Small intestine (tissue), 7 donors: ENCODE results near the gene C6orf47. TPM values are rescaled to one million over a fixed set of nuclear protein-coding genes. Genes with fewer than 3 reads are reported as not detected.

Experiments
- DNase-seq, 2 donors: peaks; one replicate each; pipeline versions ENCODE4 v3.0.0 to v3.0.0-alpha.2; 2013
- FAIRE-seq: peaks from 2 replicates; lab custom pipeline; 2012; peaks lifted over from hg19 to GRCh38; lab: Jason Lieb, UNC
- H3K27ac ChIP-seq, 3 donors: one replicate each; pipeline ENCODE4 v1.5.1; 2013; ENCODE audit warnings: low read length in 2 of 3, mild to moderate bottlenecking in 2 of 3, control low read depth in 1 of 3, inconsistent platforms in 1 of 3, low read depth in 1 of 3, moderate library complexity in 1 of 3
- H3K27me3 ChIP-seq, 3 donors: one replicate each; pipeline ENCODE4 v1.6.1; 2013; ENCODE audit warnings: low read length in 3 of 3, inconsistent platforms in 1 of 3; ENCODE audit not compliant: control insufficient read depth in 3 of 3, insufficient read depth in 3 of 3
- H3K36me3 ChIP-seq, 3 donors: one replicate each; pipeline ENCODE4 v1.6.1; 2013; ENCODE audit warnings: low read length in 3 of 3, inconsistent platforms in 1 of 3, low read depth in 1 of 3, mild to moderate bottlenecking in 1 of 3, moderate library complexity in 1 of 3; ENCODE audit not compliant: control insufficient read depth in 3 of 3, insufficient read depth in 2 of 3
- H3K4me1 ChIP-seq, 3 donors: one replicate each; pipeline ENCODE4 v1.6.1; 2013; ENCODE audit warnings: low read length in 2 of 3, inconsistent platforms in 1 of 3, low read depth in 1 of 3, mild to moderate bottlenecking in 1 of 3, moderate library complexity in 1 of 3; ENCODE audit not compliant: control insufficient read depth in 3 of 3, insufficient read depth in 2 of 3
- H3K4me3 ChIP-seq, 3 donors: one replicate each; pipeline ENCODE4 v1.5.1; 2013; ENCODE audit warnings: low read length in 3 of 3, control low read depth in 1 of 3, inconsistent platforms in 1 of 3, low read depth in 1 of 3, mild to moderate bottlenecking in 1 of 3, moderate library complexity in 1 of 3
- H3K9me3 ChIP-seq, 2 donors: one replicate each; pipeline ENCODE4 v1.6.1; 2013; ENCODE audit warnings: low read depth in 1 of 2, low read length in 1 of 2; ENCODE audit not compliant: control insufficient read depth in 2 of 2, insufficient read depth in 1 of 2
- WGBS, 3 donors: extraction: QIAGEN DNeasy Blood & Tissue Kit; methylation state at CpG; one replicate each; pipeline ENCODE4 v1.1.7; 2013; 5-methylcytosine and 5-hydroxymethylcytosine counted together
- polyA plus RNA-seq, 4 donors: library from polyadenylated mRNA; stranded (reverse) in 3 of 4; unstranded in 1 of 4; fragments of 200-250 nt in 3 of 4; fragments of 120-200 nt in 1 of 4; gene quantifications; one replicate each; pipeline versions ENCODE4 v1.2.1 to v1.2.3, GENCODE V29; 2013
- donor health status: healthy with polysubstance abuse.
- donor health status: control.
- donor health status: control.
- donor health status: Bipolar disorder and iron deficiency.
- donor health status: healthy.

The C6orf47 gene
- polyA plus RNA-seq, 4 donors, result 17.3 to 29.1 (median 23.2) TPM

GRCh38 chr6:31661262-31662123 lies 915 bp upstream of the C6orf47 start:
- Histone ChIP-seq H3K36me3 (peaks cover 2 to 53% (median 5%) of the 10 kb centered on the region in 3 donors), H3K9me3 (no peaks in the 10 kb centered on the region), H3K4me3 (peak overlapping the region in 2 of 3 donors; percentile 66 to 90), H3K27me3 (no peaks in the 10 kb centered on the region), H3K27ac (peak overlapping the region; percentile 69 to 96 (median 88)), H3K4me1 (peaks cover 3 to 51% (median 15%) of the 10 kb centered on the region in 3 donors)
- peak in 1 of 2 donors; percentile 43 for DNase-seq
- no peak for FAIRE-seq
- WGBS, 3 donors, result 46 to 70% (median 63%) methylated on average over 12 of the region's 12 CpGs

GRCh38 chr6:31659649-31660380 lies 763 bp downstream of the C6orf47 start:
- FAIRE-seq (no peak), DNase-seq (peak; percentile 63 to 82)
- peaks cover 8 to 61% (median 19%) of the 10 kb centered on the region in 3 donors for H3K4me1 ChIP-seq

DNA sequence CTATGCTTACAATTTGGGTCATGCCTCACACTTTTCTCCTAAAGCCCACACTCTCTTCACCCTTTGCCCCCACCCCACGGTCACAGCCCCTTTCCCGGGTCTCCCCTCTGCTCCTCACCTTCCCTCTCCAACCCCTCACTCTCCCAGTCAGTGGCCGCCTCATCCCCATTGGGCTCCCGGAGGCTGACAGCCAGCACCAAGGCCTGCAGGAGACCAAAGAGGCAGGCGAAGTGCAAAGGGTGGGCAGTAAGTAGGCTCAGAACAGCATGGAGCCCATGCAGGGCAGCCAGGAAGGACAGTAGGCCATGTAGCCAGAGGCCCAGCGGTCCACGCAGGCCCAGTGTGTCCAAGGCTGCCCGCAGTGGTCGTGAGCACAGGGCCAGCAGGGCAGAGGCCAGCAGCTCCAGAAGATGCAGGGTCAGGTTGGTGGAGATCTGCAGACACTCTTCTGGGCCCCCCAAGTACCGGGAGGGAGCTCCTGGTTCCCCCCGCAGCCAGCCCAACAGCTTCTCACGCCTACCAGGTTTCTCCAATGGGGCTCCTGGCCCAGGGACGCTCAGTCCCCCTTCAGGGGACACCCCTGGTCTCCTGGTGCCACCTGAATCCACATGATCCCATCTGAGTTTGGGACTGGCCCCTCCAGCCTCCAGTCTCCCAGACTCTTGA lies 1.5 kb downstream of the C6orf47 start:
- H3K27ac ChIP-seq, result peak overlapping the region in 1 of 3 donors; percentile 96
- H3K4me3 ChIP-seq, result peak overlapping the region; percentile 66 to 90 (median 72)
- DNase-seq (no peak), FAIRE-seq (no peak)
- peaks cover 8 to 65% (median 19%) of the 10 kb centered on the region in 3 donors for H3K4me1 ChIP-seq
- H3K27me3 ChIP-seq, result no peaks in the 10 kb centered on the region
- 53 to 81% (median 74%) methylated on average over 13 of the region's 13 CpGs for WGBS, 3 donors
- H3K36me3 ChIP-seq, result peaks cover 2 to 55% (median 5%) of the 10 kb centered on the region in 3 donors
- no peaks in the 10 kb centered on the region for H3K9me3 ChIP-seq

More at GRCh38 chr6:31659649-31660380, 763 bp downstream of the C6orf47 start:
- WGBS, 3 donors, result 5 to 22% (median 5%) methylated on average over 13 of the region's 13 CpGs
- H3K4me3 ChIP-seq, result peak overlapping the region; percentile 66 to 90 (median 72)
- peaks cover 2 to 57% (median 5%) of the 10 kb centered on the region in 3 donors for H3K36me3 ChIP-seq
- H3K9me3 ChIP-seq, result no peaks in the 10 kb centered on the region
- H3K27me3 ChIP-seq, result no peaks in the 10 kb centered on the region
- H3K27ac ChIP-seq, result peak overlapping the region; percentile 68 to 96 (median 88)

- no peak overlapping the region for H3K4me3 ChIP-seq
- no peak for FAIRE-seq
- WGBS, 3 donors, result 61 to 71% (median 70%) methylated on average over 4 of the region's 4 CpGs
- no peak for DNase-seq
- no peaks in the 10 kb centered on the region for H3K9me3 ChIP-seq
- peaks cover 8 to 61% (median 19%) of the 10 kb centered on the region in 3 donors for H3K4me1 ChIP-seq
- no peak overlapping the region for H3K27ac ChIP-seq
- H3K27me3 ChIP-seq, result no peaks in the 10 kb centered on the region
- H3K36me3 ChIP-seq, result peaks cover 2 to 49% (median 5%) of the 10 kb centered on the region in 3 donors
Measured at GRCh38 chr6:31658158-31658688, 2.4 kb downstream of the C6orf47 start.

- Histone ChIP-seq H3K27me3 (no peaks in the 10 kb centered on the region), H3K4me3 (no peak overlapping the region), H3K36me3 (peaks cover 2 to 45% (median 5%) of the 10 kb centered on the region in 3 donors), H3K9me3 (no peaks in the 10 kb centered on the region), H3K4me1 (peaks cover 8 to 54% (median 19%) of the 10 kb centered on the region in 3 donors), H3K27ac (no peak overlapping the region)
- FAIRE-seq (no peak), DNase-seq (no peak)
- 65 to 82% (median 76%) methylated on average over 6 of the region's 6 CpGs for WGBS, 3 donors
Measured at GRCh38 chr6:31657406-31658157, 3.0 kb downstream of the C6orf47 start.

DNA sequence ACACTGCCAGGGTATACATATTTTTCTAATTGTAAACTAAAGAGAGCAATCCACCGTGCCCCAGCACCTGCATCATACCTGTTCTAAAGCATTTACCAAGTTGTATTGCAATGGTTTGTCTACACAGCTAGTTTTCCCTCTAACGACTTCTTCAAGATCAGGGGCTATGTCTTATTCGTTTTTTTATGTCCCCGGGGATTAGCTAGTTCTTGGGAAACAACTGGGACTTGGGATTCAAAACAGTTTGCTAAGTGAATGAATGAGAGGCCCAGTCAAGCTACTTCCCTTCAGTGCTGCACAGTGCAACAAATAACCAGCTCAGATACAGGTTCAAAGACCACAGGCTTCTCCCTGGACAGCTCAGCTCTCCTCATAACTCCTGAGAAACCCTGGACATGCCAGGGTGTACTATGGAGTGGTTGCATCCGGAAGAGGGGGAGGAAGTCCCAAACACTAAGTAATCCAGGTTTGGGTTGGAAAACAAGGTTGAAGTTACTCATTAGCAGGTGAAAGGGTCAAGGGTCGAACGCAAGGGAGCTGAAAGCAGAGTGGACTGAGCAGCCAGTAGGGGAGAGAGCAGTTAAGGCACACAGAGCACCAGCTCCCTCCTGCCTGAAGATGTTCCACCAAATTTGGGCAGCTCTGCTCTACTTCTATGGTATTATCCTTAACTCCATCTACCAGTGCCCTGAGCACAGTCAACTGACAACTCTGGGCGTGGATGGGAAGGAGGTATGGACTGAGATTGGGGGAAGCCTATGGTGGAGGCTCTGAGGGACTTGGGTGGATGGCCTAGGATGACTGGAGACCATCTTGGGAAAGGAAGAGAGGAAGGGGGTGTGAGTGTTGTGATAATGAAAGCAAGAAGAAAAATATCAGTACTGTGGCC lies 5.0 kb downstream of the C6orf47 start, which contains the start of gene APOM:
APOM (plus strand) TSS at position 546 of the 889 bp plus-strand sequence; CDS start at position 619, 73 bp downstream.
- no peak within 1 kb of the TSS for H3K4me3 ChIP-seq
- H3K9me3 ChIP-seq, result no peaks in the 10 kb centered on the region
- DNase-seq (peak; percentile 50 to 70), FAIRE-seq (no peak)
- peak within 1 kb of the TSS; percentile 9 to 37 (median 27) for H3K27ac ChIP-seq
- 26 to 67% (median 47%) methylated on average over 8 of the region's 8 CpGs for WGBS, 3 donors
- H3K27me3 ChIP-seq, result no peaks in the 10 kb centered on the region
- H3K4me1 ChIP-seq, result peaks cover 8 to 48% (median 21%) of the 10 kb centered on the region in 3 donors
- peaks cover 0 to 36% (median 2%) of the 10 kb centered on the region in 3 donors for H3K36me3 ChIP-seq
